ENCODE data around the gene BCLAF1. TPM values are rescaled to one million over a fixed set of nuclear protein-coding genes. Genes with fewer than 3 reads are reported as not detected.

The BCLAF1 gene
- polyA plus RNA-seq, 1 donor (not counting 4 experiments of a cell fraction or from before 2014, with no cell fraction given) = 80.3 TPM

GRCh38 chr6:136335736-136336363, 46.2 kb upstream of the BCLAF1 start:
- Histone ChIP-seq H2AFZ (ENCODE audit: control insufficient read depth, low read length) (no peak overlapping the region), H3K9me1 (ENCODE audit: control insufficient read depth, extremely low read depth, insufficient read depth, low read length) (no peaks in the 10 kb centered on the region), H3K4me3 (ENCODE audit: control insufficient read depth in 2 of 3, extremely low read depth in 1 of 3, insufficient read depth in 2 of 3, low read depth in 1 of 3, low read length in 3 of 3) (no peak overlapping the region), H3K36me3 (ENCODE audit: control insufficient read depth in 2 of 2, extremely low read depth in 1 of 2, insufficient read depth in 2 of 2, low read length in 2 of 2) (peaks cover 0 to 1% of the 10 kb centered on the region in 2 experiments), H3K27me3 (ENCODE audit: control insufficient read depth, extremely low read depth, insufficient read depth, low read length) (peaks cover 9% of the 10 kb centered on the region), H3K9me3 (ENCODE audit: control insufficient read depth, low read depth, low read length) (no peaks in the 10 kb centered on the region), H3K79me2 (ENCODE audit: control insufficient read depth, insufficient read depth, low read length) (no peaks in the 10 kb centered on the region), H3K4me2 (ENCODE audit: control insufficient read depth, extremely low read depth, insufficient read depth, low read depth, low read length) (no peak overlapping the region), H3K27ac (ENCODE audit: control insufficient read depth, insufficient read depth, low read length) (no peak overlapping the region), H4K20me1 (ENCODE audit: control insufficient read depth, extremely low read depth, insufficient read depth, low read length) (no peaks in the 10 kb centered on the region), H3K4me1 (ENCODE audit: control insufficient read depth, extremely low read depth, insufficient read depth, low read length) (no peaks in the 10 kb centered on the region), H3K9ac (ENCODE audit: control insufficient read depth, extremely low read depth, insufficient read depth, low read length) (no peak overlapping the region)
- FAIRE-seq = no peak
- dilution Hi-C loops (cut with MboI; ENCODE audit: extremely low pct_ligation_motif_present, low sequenced_read_pairs) = no loop called here
- no peak for DNase-seq (ENCODE audit: low read depth, low spot score)
- TF ChIP-seq EZH2 (IDR thresholded peaks at IDR 0.05; ENCODE audit: low read length) (no peak), CTCF (optimal IDR thresholded peaks at IDR 0.05 in 1 of 3, IDR thresholded peaks at IDR 0.05 in 1 of 3, conservative IDR thresholded peaks at IDR 0.05 in 1 of 3; ENCODE audit: extremely low read depth in 1 of 3, insufficient read depth in 2 of 3, low read length in 3 of 3) (no peak)

GRCh38 chr6:136334853-136335252, 45.2 kb upstream of the BCLAF1 start:
- Histone ChIP-seq H4K20me1 (ENCODE audit: control insufficient read depth, extremely low read depth, insufficient read depth, low read length) (no peaks in the 10 kb centered on the region), H3K27ac (ENCODE audit: control insufficient read depth, insufficient read depth, low read length) (no peak overlapping the region), H3K9me3 (ENCODE audit: control insufficient read depth, low read depth, low read length) (no peaks in the 10 kb centered on the region), H3K36me3 (ENCODE audit: control insufficient read depth in 2 of 2, extremely low read depth in 1 of 2, insufficient read depth in 2 of 2, low read length in 2 of 2) (peaks cover 0 to 1% of the 10 kb centered on the region in 2 experiments), H3K4me2 (ENCODE audit: control insufficient read depth, extremely low read depth, insufficient read depth, low read depth, low read length) (no peak overlapping the region), H3K4me3 (ENCODE audit: control insufficient read depth in 2 of 3, extremely low read depth in 1 of 3, insufficient read depth in 2 of 3, low read depth in 1 of 3, low read length in 3 of 3) (no peak overlapping the region), H3K4me1 (ENCODE audit: control insufficient read depth, extremely low read depth, insufficient read depth, low read length) (no peaks in the 10 kb centered on the region), H2AFZ (ENCODE audit: control insufficient read depth, low read length) (no peak overlapping the region), H3K27me3 (ENCODE audit: control insufficient read depth, extremely low read depth, insufficient read depth, low read length) (peaks cover 9% of the 10 kb centered on the region), H3K79me2 (ENCODE audit: control insufficient read depth, insufficient read depth, low read length) (no peaks in the 10 kb centered on the region), H3K9ac (ENCODE audit: control insufficient read depth, extremely low read depth, insufficient read depth, low read length) (no peak overlapping the region), H3K9me1 (ENCODE audit: control insufficient read depth, extremely low read depth, insufficient read depth, low read length) (no peaks in the 10 kb centered on the region)
- dilution Hi-C loops (cut with MboI; ENCODE audit: extremely low pct_ligation_motif_present, low sequenced_read_pairs) = no loop called here
- FAIRE-seq = no peak
- TF ChIP-seq CTCF (optimal IDR thresholded peaks at IDR 0.05 in 1 of 3, IDR thresholded peaks at IDR 0.05 in 1 of 3, conservative IDR thresholded peaks at IDR 0.05 in 1 of 3; ENCODE audit: extremely low read depth in 1 of 3, insufficient read depth in 2 of 3, low read length in 3 of 3) (no peak), EZH2 (IDR thresholded peaks at IDR 0.05; ENCODE audit: low read length) (no peak)
- no peak for DNase-seq (ENCODE audit: low read depth, low spot score)

All from keratinocyte (primary cell).